GM12801 (cell line): Measurements from ENCODE around the gene LGALS12.

Experiments
- TF ChIP-seq, protein P1 (sequence below): IDR thresholded peaks from one replicate; pipeline ENCODE4 v1.5.1; 2011; ENCODE audit warnings: control low read depth; ENCODE audit not compliant: insufficient read length; ENCODE audit errors: extremely low read depth

LGALS12 gene

GRCh38 chr11:63535734-63536133 lies 29.9 kb downstream of the LGALS12 start:
- TF ChIP-seq, protein P1, sequence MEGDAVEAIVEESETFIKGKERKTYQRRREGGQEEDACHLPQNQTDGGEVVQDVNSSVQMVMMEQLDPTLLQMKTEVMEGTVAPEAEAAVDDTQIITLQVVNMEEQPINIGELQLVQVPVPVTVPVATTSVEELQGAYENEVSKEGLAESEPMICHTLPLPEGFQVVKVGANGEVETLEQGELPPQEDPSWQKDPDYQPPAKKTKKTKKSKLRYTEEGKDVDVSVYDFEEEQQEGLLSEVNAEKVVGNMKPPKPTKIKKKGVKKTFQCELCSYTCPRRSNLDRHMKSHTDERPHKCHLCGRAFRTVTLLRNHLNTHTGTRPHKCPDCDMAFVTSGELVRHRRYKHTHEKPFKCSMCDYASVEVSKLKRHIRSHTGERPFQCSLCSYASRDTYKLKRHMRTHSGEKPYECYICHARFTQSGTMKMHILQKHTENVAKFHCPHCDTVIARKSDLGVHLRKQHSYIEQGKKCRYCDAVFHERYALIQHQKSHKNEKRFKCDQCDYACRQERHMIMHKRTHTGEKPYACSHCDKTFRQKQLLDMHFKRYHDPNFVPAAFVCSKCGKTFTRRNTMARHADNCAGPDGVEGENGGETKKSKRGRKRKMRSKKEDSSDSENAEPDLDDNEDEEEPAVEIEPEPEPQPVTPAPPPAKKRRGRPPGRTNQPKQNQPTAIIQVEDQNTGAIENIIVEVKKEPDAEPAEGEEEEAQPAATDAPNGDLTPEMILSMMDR: no peak

GRCh38 chr11:63536669-63537292 lies 30.9 kb downstream of the LGALS12 start, which contains the start of gene PLAAT4:
Gene PLAAT4, plus strand, starts transcription at chr11:63536808. Its CDS starts 61 bp downstream, at chr11:63536869.
- TF ChIP-seq, protein P1: no peak

GRCh38 chr11:63537293-63538101 lies 31.6 kb downstream of the LGALS12 start:
- TF ChIP-seq, protein P1: no peak

- TF ChIP-seq, protein P1: no peak
Measured at GRCh38 chr11:63543711-63544110, 37.8 kb downstream of the LGALS12 start.

DNA sequence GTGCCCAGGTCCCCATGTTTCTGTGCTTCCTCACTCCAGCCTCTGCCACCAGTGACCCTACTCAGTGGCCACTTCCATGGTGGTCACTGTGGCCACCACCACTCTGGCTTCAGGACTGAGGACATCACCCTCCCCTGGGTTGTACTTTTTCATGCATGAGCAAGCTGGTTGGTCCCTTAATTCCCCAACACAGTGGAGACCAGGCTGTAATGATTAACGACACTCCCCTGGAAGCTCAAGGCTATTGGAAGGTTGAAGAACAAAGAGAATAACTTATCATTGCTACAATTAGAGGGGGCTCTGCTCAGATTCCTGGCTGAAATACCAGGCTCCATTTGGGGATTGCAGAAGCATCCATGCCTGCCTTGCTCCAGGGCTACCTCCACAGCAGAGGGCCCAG lies 41.2 kb downstream of the LGALS12 start:
- TF ChIP-seq, protein P1: no peak

- TF ChIP-seq, protein P1: no peak
Measured at GRCh38 chr11:63548178-63548577, 42.3 kb downstream of the LGALS12 start.

DNA sequence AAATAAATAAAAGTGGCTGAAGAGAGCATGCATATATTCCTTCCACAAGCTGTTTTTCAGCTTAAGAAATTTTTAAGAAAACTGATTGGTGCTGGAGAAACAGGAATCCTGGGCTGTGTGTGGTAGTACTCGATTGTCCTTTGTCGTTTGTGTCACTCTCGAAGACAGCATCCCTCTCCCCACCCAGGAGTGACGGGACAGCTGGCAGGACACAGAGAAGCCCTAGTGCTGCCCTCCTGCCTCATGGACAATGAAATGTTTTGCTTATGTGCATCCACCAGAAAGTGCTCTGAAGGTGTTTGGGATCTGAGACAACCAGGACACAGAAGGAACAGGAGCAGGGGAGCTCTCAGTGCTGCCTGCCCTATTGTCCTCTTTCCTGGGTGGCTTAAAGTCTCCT lies 43.5 kb downstream of the LGALS12 start:
- TF ChIP-seq, protein P1: no peak
